Measurements from ENCODE around the gene LRRC7.
"Not testable (repeated sequence)": the region's sequence is repeated elsewhere in the genome, so short reads cannot be mapped to it uniquely, and the experiment has no call there.

Gene LRRC7

DNA sequence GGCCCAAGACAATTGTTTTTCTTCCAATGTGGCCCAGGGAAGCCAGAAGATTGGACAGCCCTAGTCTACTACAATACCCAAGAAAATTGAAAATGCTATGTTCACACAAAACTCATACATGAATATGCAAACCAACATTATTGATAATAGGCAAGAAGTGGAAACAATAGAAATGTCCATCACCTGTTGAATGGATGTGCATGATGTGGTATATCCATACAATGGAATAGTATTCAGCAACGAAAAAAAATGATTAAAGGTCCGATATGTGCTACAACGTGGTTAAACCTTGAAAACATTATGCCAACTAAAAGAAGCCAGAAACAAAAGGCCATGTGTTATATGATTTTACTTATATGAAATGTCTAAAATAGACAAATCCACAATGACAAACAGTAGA lies 375.3 kb downstream of the LRRC7 start:
- no peak overlapping the region for H3K4me3 ChIP-seq (ENCODE audit: low read depth, low read length)
- no peak for TF ChIP-seq CTCF (IDR thresholded peaks at IDR 0.05; ENCODE audit: control insufficient read depth, extremely low read depth, insufficient read depth)
- DNase-seq (ENCODE audit: low read depth) = no peak

DNA sequence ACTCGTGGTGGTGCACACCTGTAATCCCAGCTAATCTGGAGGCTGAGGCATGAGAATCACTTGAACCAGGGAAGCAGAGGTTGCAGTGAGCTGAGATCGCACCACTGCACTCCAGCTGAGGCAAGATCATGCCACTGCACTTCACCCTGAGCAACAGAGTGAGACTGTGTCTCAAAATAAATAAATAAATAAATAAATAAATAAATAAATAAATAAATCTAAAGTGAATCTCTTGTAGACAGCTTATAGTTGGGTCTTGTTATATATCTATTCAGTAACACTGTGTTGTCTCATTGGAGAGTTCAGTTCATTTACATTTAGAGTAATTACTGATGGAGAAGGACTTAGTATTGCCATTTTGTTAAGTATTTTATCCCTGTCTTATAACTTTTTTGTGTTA lies 379.2 kb downstream of the LRRC7 start:
- TF ChIP-seq CTCF (IDR thresholded peaks at IDR 0.05; ENCODE audit: control insufficient read depth, extremely low read depth, insufficient read depth) = no peak
- H3K4me3 ChIP-seq (ENCODE audit: low read depth, low read length) = no peak overlapping the region
- DNase-seq (ENCODE audit: low read depth) = no peak

DNA sequence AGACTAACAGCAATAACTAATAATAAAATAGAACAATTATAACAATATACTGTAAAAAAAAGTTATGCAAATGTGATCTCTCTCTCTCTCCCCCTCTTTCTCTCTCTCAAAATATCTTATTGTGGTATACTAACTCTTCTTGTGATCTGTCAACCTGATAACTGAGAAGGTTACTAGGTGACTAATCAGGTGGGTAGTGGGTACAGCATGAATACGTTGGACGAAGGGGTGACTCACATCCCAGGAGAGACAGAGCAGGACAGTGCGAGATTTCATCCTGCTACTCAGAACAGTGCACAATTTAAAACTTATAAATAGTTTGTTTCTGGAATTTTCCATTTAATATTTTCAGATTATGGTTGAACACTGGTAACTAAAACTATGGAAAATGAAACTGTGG lies 380.1 kb downstream of the LRRC7 start:
- no peak for TF ChIP-seq CTCF (IDR thresholded peaks at IDR 0.05; ENCODE audit: control insufficient read depth, extremely low read depth, insufficient read depth)
- no peak overlapping the region for H3K4me3 ChIP-seq (ENCODE audit: low read depth, low read length)
- no peak for DNase-seq (ENCODE audit: low read depth)

- no peak for DNase-seq (ENCODE audit: low read depth)
- H3K4me3 ChIP-seq (ENCODE audit: low read depth, low read length) = no peak overlapping the region
- TF ChIP-seq CTCF (IDR thresholded peaks at IDR 0.05; ENCODE audit: control insufficient read depth, extremely low read depth, insufficient read depth) = no peak
These were observed 385.0 kb downstream of the LRRC7 start for GRCh38 chr1:69952676-69953075.

DNA sequence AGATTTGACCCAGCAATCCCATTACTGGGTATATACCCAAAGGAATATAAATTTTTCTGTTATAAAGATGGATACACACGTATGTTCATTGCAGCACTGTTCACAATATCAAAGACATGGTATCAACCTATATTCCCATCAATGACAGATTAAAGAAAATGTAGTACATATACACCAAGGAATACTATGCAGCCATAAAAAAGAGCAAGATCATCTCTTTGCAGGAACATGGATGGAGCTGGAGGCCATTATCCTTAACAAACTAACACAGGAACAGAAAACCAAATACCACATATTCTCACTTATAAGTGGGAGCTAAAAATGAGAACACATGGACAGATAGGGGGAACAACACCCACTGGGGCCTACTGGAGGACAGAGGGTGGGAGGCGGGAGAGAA lies 394.7 kb downstream of the LRRC7 start:
- H3K4me3 ChIP-seq (ENCODE audit: low read depth, low read length); DNase-seq (ENCODE audit: low read depth): not testable (repeated sequence)

- no peak overlapping the region for H3K4me3 ChIP-seq (ENCODE audit: low read depth, low read length)
- DNase-seq (ENCODE audit: low read depth) = no peak
These were observed 399.6 kb downstream of the LRRC7 start for GRCh38 chr1:69967245-69967766.

GRCh38 chr1:69976896-69977295 lies 409.2 kb downstream of the LRRC7 start:
- no peak for DNase-seq (ENCODE audit: low read depth)
- no peak for TF ChIP-seq CTCF (IDR thresholded peaks at IDR 0.05; ENCODE audit: control insufficient read depth, extremely low read depth, insufficient read depth)
- H3K4me3 ChIP-seq (ENCODE audit: low read depth, low read length) = no peak overlapping the region

More at GRCh38 chr1:69967245-69967766, 399.6 kb downstream of the LRRC7 start:
- no peak for TF ChIP-seq CTCF (IDR thresholded peaks at IDR 0.05; ENCODE audit: control insufficient read depth, extremely low read depth, insufficient read depth)
